SK-N-SH treated with all-trans-retinoic acid at 6 μM for 48 hours (cell line): Measurements from ENCODE around the gene HSD11B1L.

Source experiments
- TCF4 ChIP-seq: fragments of 250-450 bp; sonication (Bioruptor Pico); IDR thresholded peaks from 2 replicates; pipeline ENCODE4 v1.8.0; 2021; ENCODE audit warnings: mild to moderate bottlenecking, moderate library complexity, borderline replicate concordance
- ZFP30 ChIP-seq: fragments of 450-650 bp; formaldehyde crosslinking; IDR thresholded peaks from 2 replicates; pipeline ENCODE4 v1.5.0; 2022; ENCODE audit warnings: mild to moderate bottlenecking, moderate library complexity

DNA sequence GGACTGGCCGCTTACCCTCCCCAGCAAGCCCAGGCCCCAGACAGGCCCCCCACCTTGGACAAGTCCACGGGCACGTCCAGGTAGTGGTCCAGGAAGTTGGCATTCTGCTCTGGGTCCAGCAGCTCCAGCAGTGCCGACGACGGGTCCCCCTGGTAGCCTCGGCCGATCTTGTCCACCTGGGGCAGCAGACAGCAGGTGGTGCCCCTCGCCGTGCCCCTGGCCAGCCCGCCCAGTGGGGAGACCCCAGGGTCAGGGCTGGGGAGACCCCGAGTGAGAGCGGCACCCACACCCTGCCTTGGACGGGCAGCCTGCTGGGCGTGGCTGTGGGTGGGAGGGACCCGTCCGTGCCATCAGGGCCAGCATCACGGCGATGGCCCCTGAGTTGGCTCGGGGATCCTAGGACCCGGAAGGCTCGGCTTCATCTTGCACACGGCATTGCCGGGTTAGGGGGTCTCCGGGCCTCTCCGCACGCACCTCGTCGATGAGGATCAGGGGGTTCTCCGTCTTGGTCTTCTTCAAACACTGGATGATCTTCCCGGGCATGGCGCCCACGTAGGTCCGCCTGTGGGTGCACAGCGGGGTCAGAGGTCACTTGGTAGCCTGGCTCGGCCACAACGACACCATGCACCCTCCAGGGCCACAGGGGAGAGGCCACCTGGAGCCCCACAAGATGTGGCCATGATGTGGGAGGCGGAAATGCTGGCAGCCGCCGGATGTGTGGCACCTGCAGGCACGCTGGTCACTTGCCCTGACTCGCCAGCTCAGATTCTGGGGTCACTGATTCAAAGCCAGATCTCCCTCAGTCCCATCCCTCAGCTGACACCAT lies 15.6 kb downstream of the HSD11B1L start:
- TF ChIP-seq TCF4 (CRISPR knock-in tag) (no peak), ZFP30 (CRISPR knock-in tag) (no peak)
